H9 (cell line): ENCODE data around the gene PDE5A. TPM values are rescaled to one million over a fixed set of nuclear protein-coding genes. Genes with fewer than 3 reads are reported as not detected.

Experiments used
- DNase-seq: peaks from one replicate; pipeline ENCODE4 v3.0.0-alpha.2; 2017
- H2AFZ ChIP-seq: one replicate; pipeline ENCODE4 v1.6.1; 2013; ENCODE audit warnings: mild to moderate bottlenecking, low read length, control low read depth, moderate library complexity
- H2AK5ac ChIP-seq: 2 replicates; pipeline ENCODE4 v1.6.1; 2013; ENCODE audit warnings: low read length, control low read depth, mixed read lengths; ENCODE audit not compliant: insufficient read length
- H2BK120ac ChIP-seq: one replicate; pipeline ENCODE4 v1.6.1; 2013; ENCODE audit warnings: low read depth, mild to moderate bottlenecking, low read length, control low read depth, inconsistent platforms; ENCODE audit not compliant: poor library complexity, severe bottlenecking
- H2BK12ac ChIP-seq: 2 replicates; pipeline ENCODE4 v1.6.1; 2013; ENCODE audit warnings: low read length, control low read depth, mixed read lengths, low read depth; ENCODE audit not compliant: insufficient read length
- H2BK15ac ChIP-seq: 2 replicates; pipeline ENCODE4 v1.6.1; 2013; ENCODE audit warnings: low read depth, low read length, control low read depth
- H2BK20ac ChIP-seq: one replicate; pipeline ENCODE4 v1.6.1; 2013; ENCODE audit warnings: low read depth, mild to moderate bottlenecking, low read length, control low read depth, inconsistent platforms; ENCODE audit not compliant: poor library complexity, severe bottlenecking
- H2BK5ac ChIP-seq: 2 replicates; pipeline ENCODE4 v1.6.1; 2013; ENCODE audit warnings: low read length, control low read depth, mixed read lengths; ENCODE audit not compliant: insufficient read length
- H3K14ac ChIP-seq: 2 replicates; pipeline ENCODE4 v1.6.1; 2013; ENCODE audit warnings: low read length, control low read depth; ENCODE audit not compliant: insufficient read depth
- H3K18ac ChIP-seq: 2 replicates; pipeline ENCODE4 v1.6.1; 2013; ENCODE audit warnings: low read depth, mild to moderate bottlenecking, mixed read lengths, low read length, control low read depth; ENCODE audit not compliant: insufficient read length
- H3K23ac ChIP-seq: 2 replicates; pipeline ENCODE4 v1.6.1; 2013; ENCODE audit warnings: low read length, control low read depth, mixed read lengths, low read depth; ENCODE audit not compliant: insufficient read length
- H3K23me2 ChIP-seq: 2 replicates; pipeline ENCODE4 v1.6.1; 2013; ENCODE audit warnings: low read depth, mild to moderate bottlenecking, mixed read lengths, low read length, control low read depth; ENCODE audit not compliant: insufficient read length, poor library complexity, severe bottlenecking
- H3K27ac ChIP-seq: 2 replicates; pipeline ENCODE4 v1.5.1; 2013; ENCODE audit warnings: low read length, control low read depth, mixed read lengths, low read depth; ENCODE audit not compliant: insufficient read length
- H3K27me3 ChIP-seq: 2 replicates; pipeline ENCODE4 v1.6.1; 2013; ENCODE audit warnings: low read length, control low read depth, inconsistent platforms; ENCODE audit not compliant: insufficient read depth
- H3K4ac ChIP-seq: 2 replicates; pipeline ENCODE4 v1.6.1; 2013; ENCODE audit warnings: low read depth, mild to moderate bottlenecking, control low read depth, inconsistent platforms, low read length, moderate library complexity
- H3K4me1 ChIP-seq: 2 replicates; pipeline ENCODE4 v1.6.1; 2013; ENCODE audit warnings: low read length, control low read depth, inconsistent platforms; ENCODE audit not compliant: insufficient read depth
- H3K4me2 ChIP-seq: 2 replicates; pipeline ENCODE4 v1.6.1; 2013; ENCODE audit warnings: low read length, control low read depth, mixed read lengths; ENCODE audit not compliant: insufficient read length, insufficient read depth
- H3K56ac ChIP-seq: 2 replicates; pipeline ENCODE4 v1.6.1; 2013; ENCODE audit warnings: low read depth, mild to moderate bottlenecking, mixed read lengths, low read length, control low read depth; ENCODE audit not compliant: insufficient read length
- H3K79me1 ChIP-seq: 2 replicates; pipeline ENCODE4 v1.6.1; 2013; ENCODE audit warnings: low read depth, mild to moderate bottlenecking, moderate library complexity, low read length, control low read depth, inconsistent platforms; ENCODE audit not compliant: insufficient read depth, poor library complexity, severe bottlenecking
- H3K79me2 ChIP-seq: 2 replicates; pipeline ENCODE4 v1.6.1; 2013; ENCODE audit warnings: low read length, control low read depth, inconsistent platforms; ENCODE audit not compliant: insufficient read depth
- H3K9ac ChIP-seq: 2 replicates; pipeline ENCODE4 v1.6.1; 2013; ENCODE audit warnings: low read length, control low read depth, mixed read lengths; ENCODE audit not compliant: insufficient read length; ENCODE audit errors: extremely low read depth
- H3K9me3 ChIP-seq: one replicate; pipeline ENCODE4 v1.6.1; 2013; ENCODE audit warnings: low read depth, low read length, inconsistent platforms; ENCODE audit not compliant: control insufficient read depth
- H3T11ph ChIP-seq: one replicate; pipeline ENCODE4 v1.6.1; 2013; ENCODE audit warnings: mild to moderate bottlenecking, low read length, control low read depth, inconsistent platforms
- H4K20me1 ChIP-seq: one replicate; pipeline ENCODE4 v1.6.1; 2013; ENCODE audit not compliant: control insufficient read depth, insufficient read length, insufficient read depth
- H4K5ac ChIP-seq: 2 replicates; pipeline ENCODE4 v1.6.1; 2013; ENCODE audit warnings: low read depth, mild to moderate bottlenecking, mixed read lengths, low read length, control low read depth; ENCODE audit not compliant: insufficient read length
- H4K8ac ChIP-seq: replicated peaks from 2 replicates; pipeline ENCODE4 v1.6.1; 2013; ENCODE audit warnings: low read length, control low read depth, mixed read lengths, low read depth; ENCODE audit not compliant: insufficient read length
- H4K91ac ChIP-seq: 2 replicates; pipeline ENCODE4 v1.6.1; 2013; ENCODE audit warnings: low read depth, mild to moderate bottlenecking, moderate library complexity, mixed read lengths, low read length, control low read depth; ENCODE audit not compliant: insufficient read length
- H3K27ac Mint-ChIP-seq, 3 experiments: 2 replicates in 2 of 3; 3 replicates in 1 of 3; pipeline ENCODE4 v1.8.0; 2020 to 2021; ENCODE audit warnings: mixed read lengths in 3 of 3, mild to moderate bottlenecking in 1 of 3, moderate library complexity in 1 of 3
- H3K27me3 Mint-ChIP-seq: 2 replicates; pipeline ENCODE4 v1.8.0; 2021; ENCODE audit warnings: low read depth, mild to moderate bottlenecking, moderate library complexity, mixed read lengths
- H3K36me3 Mint-ChIP-seq, 3 experiments: 2 replicates in 2 of 3; 3 replicates in 1 of 3; pipeline ENCODE4 v1.8.0; 2020 to 2021; ENCODE audit warnings: low read depth in 3 of 3, mixed read lengths in 3 of 3; ENCODE audit not compliant: insufficient read depth in 1 of 3
- H3K4me1 Mint-ChIP-seq, 2 experiments: 2 replicates each; pipeline ENCODE4 v1.8.0; 2020; ENCODE audit warnings: mixed read lengths in 2 of 2
- H3K4me3 Mint-ChIP-seq, 2 experiments: 2 replicates in 1 of 2; 3 replicates in 1 of 2; pipeline ENCODE4 v1.8.0; 2020 to 2021; ENCODE audit warnings: mild to moderate bottlenecking in 2 of 2, mixed read lengths in 2 of 2, moderate library complexity in 1 of 2
- H3K9me3 Mint-ChIP-seq, 2 experiments: 2 replicates in 1 of 2; 3 replicates in 1 of 2; pipeline ENCODE4 v1.8.0; 2020; ENCODE audit warnings: mild to moderate bottlenecking in 2 of 2, mixed read lengths in 2 of 2, moderate library complexity in 1 of 2
- WGBS: extraction: QIAGEN DNeasy Blood & Tissue Kit; methylation state at CpG from one replicate; pipeline ENCODE4 v1.1.7; 2013; ENCODE audit warnings: missing lambda C conversion rate, low lambda C conversion rate, mixed read lengths; ENCODE audit not compliant: insufficient read length; ENCODE audit errors: extremely low coverage; 5-methylcytosine and 5-hydroxymethylcytosine counted together
- total RNA-seq: library from RNA; stranded (reverse); gene quantifications from 2 replicates; pipeline ENCODE4 v1.2.1, GENCODE V29; 2021
- TF ChIP-seq, protein P1 (sequence below): fragments of 200-600 bp; sonication (generic); conservative IDR thresholded peaks from 3 replicates; pipeline ENCODE4 v1.8.0; 2021; ENCODE audit warnings: antibody characterized with exemption, mild to moderate bottlenecking

PDE5A gene
- total RNA-seq, 1 experiment from 2014 or later = 15.7 TPM

DNA sequence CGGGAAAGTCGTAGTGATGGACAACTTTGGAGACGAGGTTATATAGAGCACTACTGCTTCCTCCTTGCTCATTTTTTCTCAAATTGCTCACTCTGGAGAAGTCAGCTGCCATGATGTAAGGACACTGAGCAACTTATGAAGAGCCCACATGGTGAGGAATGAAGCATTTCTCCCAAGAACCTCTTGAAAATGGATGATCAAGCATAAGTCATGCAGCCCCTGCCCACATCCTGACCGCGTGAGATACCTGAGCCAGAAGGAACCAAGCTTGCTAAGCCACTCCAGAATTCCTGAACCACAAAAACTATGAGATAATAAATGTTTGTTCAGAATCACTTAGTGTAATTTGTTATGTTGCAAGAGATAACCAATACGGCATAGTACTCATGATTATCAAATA is 42.8 kb downstream of the PDE5A start:
- Histone ChIP-seq H3K27me3 (no peaks in the 10 kb centered on the region), H4K8ac (no peak overlapping the region), H3K4me2 (no peak overlapping the region), H3T11ph (no peak overlapping the region), H3K23ac (no peak overlapping the region), H3K14ac (no peak overlapping the region), H3K56ac (no peak overlapping the region), H3K4me1 (no peaks in the 10 kb centered on the region), H2AFZ (no peak overlapping the region), H2BK15ac (no peak overlapping the region), H3K9me3 (no peaks in the 10 kb centered on the region), H2AK5ac (no peak overlapping the region), H2BK5ac (no peak overlapping the region), H3K9ac (no peak overlapping the region), H4K5ac (no peak overlapping the region), H2BK120ac (no peak overlapping the region), H3K27ac (no peak overlapping the region), H3K4ac (no peak overlapping the region), H3K18ac (no peak overlapping the region), H3K79me1 (no peaks in the 10 kb centered on the region), H3K23me2 (no peaks in the 10 kb centered on the region), H2BK20ac (no peak overlapping the region), H3K79me2 (no peaks in the 10 kb centered on the region), H2BK12ac (no peak overlapping the region), H4K20me1 (no peaks in the 10 kb centered on the region), H4K91ac (no peak overlapping the region)
- TF ChIP-seq, protein P1, sequence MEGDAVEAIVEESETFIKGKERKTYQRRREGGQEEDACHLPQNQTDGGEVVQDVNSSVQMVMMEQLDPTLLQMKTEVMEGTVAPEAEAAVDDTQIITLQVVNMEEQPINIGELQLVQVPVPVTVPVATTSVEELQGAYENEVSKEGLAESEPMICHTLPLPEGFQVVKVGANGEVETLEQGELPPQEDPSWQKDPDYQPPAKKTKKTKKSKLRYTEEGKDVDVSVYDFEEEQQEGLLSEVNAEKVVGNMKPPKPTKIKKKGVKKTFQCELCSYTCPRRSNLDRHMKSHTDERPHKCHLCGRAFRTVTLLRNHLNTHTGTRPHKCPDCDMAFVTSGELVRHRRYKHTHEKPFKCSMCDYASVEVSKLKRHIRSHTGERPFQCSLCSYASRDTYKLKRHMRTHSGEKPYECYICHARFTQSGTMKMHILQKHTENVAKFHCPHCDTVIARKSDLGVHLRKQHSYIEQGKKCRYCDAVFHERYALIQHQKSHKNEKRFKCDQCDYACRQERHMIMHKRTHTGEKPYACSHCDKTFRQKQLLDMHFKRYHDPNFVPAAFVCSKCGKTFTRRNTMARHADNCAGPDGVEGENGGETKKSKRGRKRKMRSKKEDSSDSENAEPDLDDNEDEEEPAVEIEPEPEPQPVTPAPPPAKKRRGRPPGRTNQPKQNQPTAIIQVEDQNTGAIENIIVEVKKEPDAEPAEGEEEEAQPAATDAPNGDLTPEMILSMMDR = no peak
- H3K4me3 Mint-ChIP-seq = no peak overlapping the region
- H3K27ac Mint-ChIP-seq = no peak overlapping the region
- H3K27me3 Mint-ChIP-seq = no peaks in the 10 kb centered on the region
- H3K36me3 Mint-ChIP-seq = peaks cover 0 to 12% (median 1%) of the 10 kb centered on the region in 3 experiments; a peak in 4 of 7 replicates
- H3K4me1 Mint-ChIP-seq = peaks cover 2 to 3% of the 10 kb centered on the region in 2 experiments; a peak in 3 of 4 replicates
- DNase-seq = no peak
- H3K9me3 Mint-ChIP-seq = no peaks in the 10 kb centered on the region
- WGBS = no CpG with 5 or more reads among the region's 6 CpGs
